ENCODE measurements around the gene RUNX2.

GRCh38 chr6:45710304-45710821 is 382.2 kb downstream of the RUNX2 start:
- TF ChIP-seq CTCF (IDR thresholded peaks at IDR 0.05 in 8 of 11, conservative IDR thresholded peaks at IDR 0.05 in 3 of 11) (no peak), POLR2A (IDR thresholded peaks at IDR 0.05) (no peak), POLR2AphosphoS5 (IDR thresholded peaks at IDR 0.05) (no peak)

Measured in spleen (tissue), 7 donors.